H1 (cell line): ENCODE results near the gene SAMD14. TPM values are rescaled to one million over a fixed set of nuclear protein-coding genes. Genes with fewer than 3 reads are reported as not detected.

ENCODE experiments used
- CTCF ChIA-PET: fragments of 300-600 bp; sonication (Branson Sonifier 250); formaldehyde crosslinking; loops from one replicate; lab custom pipeline; 2021; ENCODE audit not compliant: partially characterized antibody; lab: Charles Lee
- POLR2A ChIA-PET: fragments of 300-600 bp; sonication (Branson Sonifier 250); formaldehyde crosslinking; loops from one replicate; lab custom pipeline; 2021; ENCODE audit warnings: inconsistent platforms; ENCODE audit not compliant: partially characterized antibody; lab: Charles Lee
- DNase-seq, 2 experiments: peaks; one replicate each; pipeline versions ENCODE4 v3.0.0 to v3.0.0-alpha.2; 2010 to 2022; ENCODE audit warnings: low spot score in 2 of 2, low read depth in 1 of 2, mixed read lengths in 1 of 2
- FAIRE-seq: peaks from 2 replicates; lab custom pipeline; 2011; peaks lifted over from hg19 to GRCh38; lab: Jason Lieb, UNC
- H2AFZ ChIP-seq: 2 replicates; pipeline ENCODE4 v1.8.1; 2012; ENCODE audit warnings: low read length, inconsistent platforms
- H2AK5ac ChIP-seq: 2 replicates; pipeline ENCODE4 v1.6.1; 2013; ENCODE audit warnings: low read depth, low read length
- H2BK120ac ChIP-seq: replicated peaks from 2 replicates; pipeline ENCODE3; 2013; ENCODE audit warnings: low read depth, low read length, inconsistent platforms
- H2BK12ac ChIP-seq: 2 replicates; pipeline ENCODE4 v1.6.1; 2013; ENCODE audit warnings: low read depth, low read length
- H2BK15ac ChIP-seq: 2 replicates; pipeline ENCODE4 v1.6.1; 2013; ENCODE audit warnings: low read length
- H2BK20ac ChIP-seq: 2 replicates; pipeline ENCODE4 v1.6.1; 2013; ENCODE audit warnings: low read length
- H2BK5ac ChIP-seq: 2 replicates; pipeline ENCODE4 v1.6.1; 2013; ENCODE audit warnings: low read depth, low read length
- H3K14ac ChIP-seq: 2 replicates; pipeline ENCODE4 v1.6.1; 2013; ENCODE audit warnings: inconsistent platforms; ENCODE audit not compliant: insufficient read length
- H3K18ac ChIP-seq: 2 replicates; pipeline ENCODE4 v1.6.1; 2013; ENCODE audit warnings: low read length; ENCODE audit errors: extremely low read depth
- H3K23ac ChIP-seq: 2 replicates; pipeline ENCODE4 v1.6.1; 2013; ENCODE audit warnings: inconsistent platforms; ENCODE audit not compliant: insufficient read length
- H3K23me2 ChIP-seq: 2 replicates; pipeline ENCODE4 v1.6.1; 2013; ENCODE audit warnings: low read depth, low read length
- H3K27ac ChIP-seq: 2 replicates; pipeline ENCODE4 v1.6.1; 2011; ENCODE audit warnings: low read depth, low read length, inconsistent platforms
- H3K27me3 ChIP-seq, 4 experiments: replicated peaks in 1 of 4; 1 replicate in 1 of 4; 2 replicates in 3 of 4; pipeline versions ENCODE4 v1.6.1 to v1.8.1; 2011 to 2013; ENCODE audit warnings: low read length in 3 of 4, mild to moderate bottlenecking in 3 of 4, inconsistent platforms in 2 of 4, mixed read lengths in 2 of 4, moderate library complexity in 1 of 4; ENCODE audit not compliant: control insufficient read depth in 3 of 4, insufficient read depth in 3 of 4; ENCODE audit errors: extremely low read depth in 1 of 4
- H3K36me3 ChIP-seq, 4 experiments: 2 replicates each; pipeline versions ENCODE4 v1.6.1 to v1.8.1; 2011 to 2013; ENCODE audit warnings: mild to moderate bottlenecking in 4 of 4, low read length in 3 of 4, moderate library complexity in 2 of 4, control low read depth in 1 of 4, inconsistent platforms in 1 of 4; ENCODE audit not compliant: insufficient read depth in 4 of 4, control insufficient read depth in 2 of 4
- H3K4ac ChIP-seq: replicated peaks from 2 replicates; pipeline ENCODE3; 2013; ENCODE audit warnings: low read length, low read depth, mixed read lengths, inconsistent platforms; ENCODE audit not compliant: insufficient read length
- H3K4me1 ChIP-seq, 4 experiments: replicated peaks in 1 of 4; 1 replicate in 1 of 4; 2 replicates in 3 of 4; pipeline versions ENCODE4 v1.6.1 to v1.8.1; 2011 to 2013; ENCODE audit warnings: low read length in 3 of 4, inconsistent platforms in 2 of 4, mixed read lengths in 1 of 4; ENCODE audit not compliant: insufficient read depth in 4 of 4, control insufficient read depth in 3 of 4
- H3K4me2 ChIP-seq, 2 experiments: 2 replicates each; pipeline versions ENCODE4 v1.6.1 to v1.8.1; 2011 to 2013; ENCODE audit warnings: low read depth in 2 of 2, low read length in 2 of 2, control low read depth in 1 of 2, inconsistent platforms in 1 of 2, mild to moderate bottlenecking in 1 of 2; ENCODE audit not compliant: insufficient read depth in 1 of 2
- H3K4me3 ChIP-seq, 4 experiments: fragments of 200-600, 300-600 bp in 1 of 4; sonication (generic), shearing (Covaris generic), sonication (Bioruptor Twin) in 1 of 4; 2 replicates each; pipeline versions ENCODE4 v1.5.1 to v1.8.1; 2011 to 2016; ENCODE audit warnings: low read length in 4 of 4, low read depth in 3 of 4, control low read depth in 2 of 4, inconsistent platforms in 2 of 4, mild to moderate bottlenecking in 2 of 4, mixed read lengths in 1 of 4, moderate library complexity in 1 of 4; ENCODE audit not compliant: insufficient read depth in 2 of 4; ENCODE audit errors: extremely low read depth in 1 of 4
- H3K56ac ChIP-seq: replicated peaks from 2 replicates; pipeline ENCODE3; 2013; ENCODE audit warnings: low read depth, mild to moderate bottlenecking, mixed read lengths, low read length, inconsistent platforms; ENCODE audit not compliant: insufficient read length
- H3K79me1 ChIP-seq: 2 replicates; pipeline ENCODE4 v1.6.1; 2013; ENCODE audit warnings: low read depth, low read length, control low read depth
- H3K79me2 ChIP-seq, 2 experiments: 2 replicates each; pipeline versions ENCODE4 v1.6.1 to v1.8.1; 2012 to 2013; ENCODE audit warnings: low read length in 2 of 2, mild to moderate bottlenecking in 2 of 2, inconsistent platforms in 1 of 2; ENCODE audit not compliant: insufficient read depth in 2 of 2, control insufficient read depth in 1 of 2
- H3K9ac ChIP-seq, 4 experiments: replicated peaks in 1 of 4; 1 replicate in 1 of 4; 2 replicates in 3 of 4; pipeline versions ENCODE4 v1.6.1 to v1.8.1; 2011 to 2013; ENCODE audit warnings: low read depth in 3 of 4, low read length in 3 of 4, control low read depth in 2 of 4, mild to moderate bottlenecking in 2 of 4, moderate library complexity in 2 of 4, inconsistent platforms in 1 of 4; ENCODE audit errors: extremely low read depth in 1 of 4
- H3K9me3 ChIP-seq, 2 experiments: 2 replicates each; pipeline versions ENCODE4 v1.6.1 to v1.8.1; 2012 to 2013; ENCODE audit warnings: mild to moderate bottlenecking in 2 of 2, moderate library complexity in 2 of 2, control low read depth in 1 of 2, inconsistent platforms in 1 of 2, low read depth in 1 of 2, low read length in 1 of 2, mixed read lengths in 1 of 2; ENCODE audit not compliant: insufficient read depth in 2 of 2
- H4K20me1 ChIP-seq, 2 experiments: replicated peaks in 1 of 2; 2 replicates each; pipeline versions ENCODE3 to v1.8.1; 2011 to 2013; ENCODE audit warnings: inconsistent platforms in 2 of 2, low read length in 2 of 2, mild to moderate bottlenecking in 1 of 2; ENCODE audit not compliant: insufficient read depth in 2 of 2, control insufficient read depth in 1 of 2
- H4K5ac ChIP-seq: 2 replicates; pipeline ENCODE4 v1.6.1; 2013; ENCODE audit warnings: low read length, low read depth, mixed read lengths, inconsistent platforms; ENCODE audit not compliant: insufficient read length
- H4K8ac ChIP-seq: 2 replicates; pipeline ENCODE4 v1.8.0; 2013; ENCODE audit warnings: mild to moderate bottlenecking, moderate library complexity, low read length, inconsistent platforms; ENCODE audit not compliant: insufficient read depth; ENCODE audit errors: extremely low read depth
- H4K91ac ChIP-seq: replicated peaks from 2 replicates; pipeline ENCODE3; 2013; ENCODE audit warnings: low read length, mixed read lengths, inconsistent platforms; ENCODE audit not compliant: insufficient read length
- EP300 ChIP-seq, 2 experiments: IDR thresholded peaks; 1 replicate in 1 of 2; 2 replicates in 1 of 2; pipeline ENCODE4 v1.6.1; 2011 to 2012; ENCODE audit warnings: low read depth in 2 of 2, low read length in 2 of 2, mild to moderate bottlenecking in 2 of 2, borderline replicate concordance in 1 of 2, inconsistent platforms in 1 of 2, moderate library complexity in 1 of 2
- MAFK ChIP-seq: IDR thresholded peaks from 2 replicates; pipeline ENCODE4 v1.6.1; 2012; ENCODE audit warnings: low read depth, mild to moderate bottlenecking, improper control_type of control experiment, low read length
- SIX5 ChIP-seq: IDR thresholded peaks from 2 replicates; pipeline ENCODE4 v1.6.1; 2011; ENCODE audit warnings: mild to moderate bottlenecking, low read depth, low read length
- SUZ12 ChIP-seq: fragments of 200-600 bp; sonication (generic); IDR thresholded peaks from 2 replicates; pipeline ENCODE4 v1.6.1; 2012; ENCODE audit warnings: mild to moderate bottlenecking, inconsistent platforms, low read length, moderate library complexity, mixed read lengths
- WGBS, 2 experiments: shearing (Covaris generic) in 1 of 2; methylation state at CpG; one replicate each; pipeline versions ENCODE4 v1.1.6 to v1.1.7; 2013 to 2015; ENCODE audit warnings: low lambda C conversion rate in 2 of 2, mixed read lengths in 2 of 2, inconsistent platforms in 1 of 2, low coverage in 1 of 2, missing lambda C conversion rate in 1 of 2; ENCODE audit not compliant: insufficient replicate concordance in 2 of 2, insufficient coverage in 1 of 2, insufficient read length in 1 of 2; ENCODE audit errors: extremely low coverage in 1 of 2, missing lambda C conversion rate in 1 of 2; 5-methylcytosine and 5-hydroxymethylcytosine counted together
- polyA plus RNA-seq, 7 experiments: library from polyadenylated mRNA; depleted of rRNA in 3 of 7; stranded (reverse) in 5 of 7; unstranded in 2 of 7; fragments of >200 nt in 5 of 7; fragments of 200-250 nt in 2 of 7; gene quantifications; 1 replicate in 5 of 7; 2 replicates in 1 of 7; 4 replicates in 1 of 7; pipeline versions ENCODE4 v1.2.1 to v1.2.3, GENCODE V29; 2011 to 2013; ENCODE audit warnings: missing spikeins in 2 of 7, mixed read lengths in 2 of 7
- total RNA-seq: library from RNA; stranded (reverse); fragmentation: NEBNext Ultra II Directional; extraction: Animal tissue kit (Norgen Biotek cat#: 25700); gene quantifications from 2 replicates; pipeline ENCODE4 v1.2.1, GENCODE V29; 2021

The SAMD14 gene
- total and polyA plus RNA-seq, 2 of the 8 experiments (the other 6 are each of a cell fraction or from before 2014, with no cell fraction given): 5.7 to 5.8 TPM

- peaks cover 0 to 7% (median 2%) of the 10 kb centered on the region in 4 experiments; a peak in 5 of 7 replicates for H3K4me1 ChIP-seq
- POLR2A ChIA-PET: no interaction called here
- TF ChIP-seq EP300 (IDR thresholded peaks at IDR 0.05; ENCODE audit: borderline replicate concordance in 1 of 2, low read depth in 2 of 2, low read length in 2 of 2): no peak
- TF ChIP-seq SIX5: no peak
- TF ChIP-seq SUZ12: no peak
- no peak for TF ChIP-seq MAFK
These were observed 66.3 kb downstream of the SAMD14 start for GRCh38 chr17:50063561-50064252.

More at GRCh38 chr17:50063561-50064252, 66.3 kb downstream of the SAMD14 start:
- peaks cover 0 to 2% of the 10 kb centered on the region in 2 experiments for H4K20me1 ChIP-seq
- H3K27me3 ChIP-seq: no peaks in the 10 kb centered on the region
- no peak overlapping the region for H3K23ac ChIP-seq
- no peaks in the 10 kb centered on the region for H3K36me3 ChIP-seq
- no peaks in the 10 kb centered on the region for H3K9me3 ChIP-seq
- H3K4me2 ChIP-seq: no peak overlapping the region
- DNase-seq (no peak), FAIRE-seq (no peak)
- H4K91ac ChIP-seq: no peak overlapping the region
- H3K27ac ChIP-seq: no peak overlapping the region
- no peak overlapping the region for H2AFZ ChIP-seq
- no peak overlapping the region for H3K4me3 ChIP-seq
- no peak overlapping the region for H3K56ac ChIP-seq
- H3K23me2 ChIP-seq: no peaks in the 10 kb centered on the region
- no peak overlapping the region for H2BK5ac ChIP-seq
- no peak overlapping the region for H3K14ac ChIP-seq
- peaks cover 2% of the 10 kb centered on the region; the same call in 1 of the 2 replicates for H3K79me1 ChIP-seq
- no peak overlapping the region for H2BK12ac ChIP-seq
- no peak overlapping the region for H2AK5ac ChIP-seq
- peak overlapping the region; percentile 72; the same call in 1 of the 2 replicates for H4K8ac ChIP-seq
- no peak overlapping the region for H3K9ac ChIP-seq
- H3K4ac ChIP-seq: no peak overlapping the region
- WGBS, 2 experiments: 90% methylated on average over 8 of the region's 8 CpGs; no CpG with 5 or more reads in 1 of the 2 experiments
- CTCF ChIA-PET: interaction anchor here (1.1 to 14.6 kb wide), 6 partner anchors 7 to 34 kb away, joined by 3 to 169 read pairs (median 4); partner anchors contain the start of gene ITGA3
- H2BK20ac ChIP-seq: no peak overlapping the region
- H2BK15ac ChIP-seq: no peak overlapping the region
- H3K79me2 ChIP-seq: no peaks in the 10 kb centered on the region
- no peak overlapping the region for H3K18ac ChIP-seq
- no peak overlapping the region for H2BK120ac ChIP-seq
- no peak overlapping the region for H4K5ac ChIP-seq
